OCI-LY1 (cell line): Measurements from ENCODE around the gene AKT3.

ENCODE experiments used
- EZH2 ChIP-seq: fragments of 200-600 bp; sonication (generic), shearing (Covaris generic); IDR thresholded peaks from 2 replicates; pipeline ENCODE4 v1.8.0; 2017; ENCODE audit warnings: borderline replicate concordance, mixed run types, mild to moderate bottlenecking, antibody characterized with exemption, low read length, moderate library complexity, mixed read lengths
- TF ChIP-seq, protein P1 (sequence below): fragments of 200-600 bp; sonication (generic), shearing (Covaris generic); IDR thresholded peaks from 2 replicates; pipeline ENCODE4 v1.5.1; 2017; ENCODE audit warnings: mild to moderate bottlenecking, antibody characterized with exemption, low read length, moderate library complexity, mixed read lengths

GRCh38 chr1:243487036-243487648 is 362.9 kb downstream of the AKT3 start:
- no peak for TF ChIP-seq EZH2
- TF ChIP-seq, protein P1, sequence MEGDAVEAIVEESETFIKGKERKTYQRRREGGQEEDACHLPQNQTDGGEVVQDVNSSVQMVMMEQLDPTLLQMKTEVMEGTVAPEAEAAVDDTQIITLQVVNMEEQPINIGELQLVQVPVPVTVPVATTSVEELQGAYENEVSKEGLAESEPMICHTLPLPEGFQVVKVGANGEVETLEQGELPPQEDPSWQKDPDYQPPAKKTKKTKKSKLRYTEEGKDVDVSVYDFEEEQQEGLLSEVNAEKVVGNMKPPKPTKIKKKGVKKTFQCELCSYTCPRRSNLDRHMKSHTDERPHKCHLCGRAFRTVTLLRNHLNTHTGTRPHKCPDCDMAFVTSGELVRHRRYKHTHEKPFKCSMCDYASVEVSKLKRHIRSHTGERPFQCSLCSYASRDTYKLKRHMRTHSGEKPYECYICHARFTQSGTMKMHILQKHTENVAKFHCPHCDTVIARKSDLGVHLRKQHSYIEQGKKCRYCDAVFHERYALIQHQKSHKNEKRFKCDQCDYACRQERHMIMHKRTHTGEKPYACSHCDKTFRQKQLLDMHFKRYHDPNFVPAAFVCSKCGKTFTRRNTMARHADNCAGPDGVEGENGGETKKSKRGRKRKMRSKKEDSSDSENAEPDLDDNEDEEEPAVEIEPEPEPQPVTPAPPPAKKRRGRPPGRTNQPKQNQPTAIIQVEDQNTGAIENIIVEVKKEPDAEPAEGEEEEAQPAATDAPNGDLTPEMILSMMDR = no peak
